ENCODE results near the gene ERF. TPM values are rescaled to one million over a fixed set of nuclear protein-coding genes. Genes with fewer than 3 reads are reported as not detected.

The ERF gene
- polyA plus RNA-seq, 1 of the 3 experiments (the other 2 are of a cell fraction) = 89.6 TPM

GRCh38 chr19:42268704-42269477 is 14.0 kb upstream of the ERF start, which contains the start of gene CIC:
Gene CIC (plus strand): TSS chr19:42269252. CDS start chr19:42271784, 2,532 bp downstream.
- Histone ChIP-seq H2AFZ (ENCODE audit: low read depth) (0 out of 2 replicates have a peak within 1 kb of the TSS, but pooled peaks have one; percentile 80), H3K27me3 (ENCODE audit: insufficient read depth) (no peaks in the 10 kb centered on the region), H3K4me1 (ENCODE audit: control insufficient read depth in 1 of 2, insufficient read depth in 2 of 2, low read depth in 1 of 2, low read length in 1 of 2) (peaks cover 13 to 29% of the 10 kb centered on the region in 2 experiments; a peak in 3 of 4 replicates), H3K4me3 (ENCODE audit: low read depth in 2 of 2, low read length in 1 of 2) (peak within 1 kb of the TSS; percentile 74 to 88), H3K9ac (peak within 1 kb of the TSS; percentile 99), H3K79me2 (ENCODE audit: insufficient read depth) (peaks cover 45% of the 10 kb centered on the region), H3K36me3 (replicated peaks in 1 of 2; ENCODE audit: control insufficient read depth in 1 of 2, insufficient read depth in 2 of 2, low read length in 1 of 2) (peaks cover 0 to 22% of the 10 kb centered on the region in 2 experiments), H3F3A (replicated peaks; ENCODE audit: insufficient read depth) (peaks cover 8% of the 10 kb centered on the region), H4K20me1 (ENCODE audit: insufficient read depth) (no peaks in the 10 kb centered on the region), H3K9me3 (no peaks in the 10 kb centered on the region), H3K27ac (ENCODE audit: low read depth in 2 of 2, low read length in 1 of 2) (peak within 1 kb of the TSS; percentile 98 to 99), H3K9me2 (no peaks in the 10 kb centered on the region), H3K4me2 (peak within 1 kb of the TSS; percentile 90)
- POLR2A ChIA-PET = interaction anchor here (1.4 to 2.3 kb wide), 2 partner anchors 10 to 13 kb away, joined by 6 to 8 read pairs; partner anchors contain the start of gene ERF
- under 1% methylated on average over 40 of the region's 52 CpGs for WGBS (ENCODE audit: low lambda C conversion rate)
- CTCF ChIA-PET = interaction anchor here (1.1 to 2.2 kb wide), 3 partner anchors 10 to 28 kb away, joined by 3 to 24 read pairs (median 6); no protein-coding TSS in a partner anchor
- DNase-seq = peak; percentile 94
- peak; percentile 67 for TF ChIP-seq ELF1 (IDR thresholded peaks at IDR 0.05)
- TF ChIP-seq NRF1 (IDR thresholded peaks at IDR 0.05; ENCODE audit: low read depth, low read length) = no peak
- no peak for TF ChIP-seq MXI1 (IDR thresholded peaks at IDR 0.05; ENCODE audit: low read depth, low read length)
- no peak for TF ChIP-seq MEF2A (IDR thresholded peaks at IDR 0.05; ENCODE audit: borderline replicate concordance, low read depth)
- peak; percentile 100 for TF ChIP-seq PBX3 (IDR thresholded peaks at IDR 0.05)
- no peak for TF ChIP-seq EP300 (IDR thresholded peaks at IDR 0.05; ENCODE audit: borderline replicate concordance in 1 of 2, low read depth in 1 of 2, low read length in 1 of 2)
- no peak for TF ChIP-seq ZBTB33 (IDR thresholded peaks at IDR 0.05; ENCODE audit: borderline replicate concordance, low read depth)
- TF ChIP-seq GATA2 (CRISPR knock-in tag; IDR thresholded peaks at IDR 0.05) = no peak
- TF ChIP-seq EZH2phosphoT487 (IDR thresholded peaks at IDR 0.05; ENCODE audit: borderline replicate concordance, low read depth) = no peak
- no peak for TF ChIP-seq TAF1 (IDR thresholded peaks at IDR 0.05; ENCODE audit: borderline replicate concordance, low read depth, low read length)
- TF ChIP-seq POLR2AphosphoS5 (IDR thresholded peaks at IDR 0.05; ENCODE audit: low read depth, low read length) = no peak
- TF ChIP-seq RFX5 (IDR thresholded peaks at IDR 0.05; ENCODE audit: low read length) = peak; percentile 68; the same call in 1 of the 2 replicates
- TF ChIP-seq REST (IDR thresholded peaks at IDR 0.05; ENCODE audit: low read depth, low read length) = no peak
- peak; percentile 87 for TF ChIP-seq GABPA (IDR thresholded peaks at IDR 0.05; ENCODE audit: low read depth)
- TF ChIP-seq USF2 (IDR thresholded peaks at IDR 0.05; ENCODE audit: borderline replicate concordance, low read depth, low read length) = no peak
- no peak for TF ChIP-seq FOSL2 (IDR thresholded peaks at IDR 0.05; ENCODE audit: borderline replicate concordance, low read depth)
- peak; percentile 94 for TF ChIP-seq IRF3 (IDR thresholded peaks at IDR 0.05; ENCODE audit: low read depth, low read length)
- TF ChIP-seq CHD2 (IDR thresholded peaks at IDR 0.05; ENCODE audit: low read length, partially characterized antibody) = peak; percentile 97
- peak; percentile 84 for TF ChIP-seq YY1 (IDR thresholded peaks at IDR 0.05; ENCODE audit: low read depth)

Data from SK-N-SH (cell line).